Tibial nerve (tissue), 3 donors: Measurements from ENCODE around the gene ICAM5.

Experiments used
- CTCF ChIP-seq, 5 experiments: fragments of 200-600 bp in 3 of 5; fragments of 450-650 bp in 2 of 5; sonication (generic) in 3 of 5; IDR thresholded peaks; one replicate each; pipeline ENCODE4 v1.5.1; 2016 to 2019; ENCODE audit warnings: antibody characterized with exemption in 5 of 5, mild to moderate bottlenecking in 3 of 5, moderate library complexity in 2 of 5
- POLR2A ChIP-seq, 2 donors: fragments of 450-650 bp; IDR thresholded peaks; one replicate each; pipeline ENCODE4 v1.6.1; 2017; ENCODE audit warnings: antibody characterized with exemption in 2 of 2, mild to moderate bottlenecking in 2 of 2, moderate library complexity in 2 of 2

- TF ChIP-seq CTCF (IDR thresholded peaks at IDR 0.05), result no peak
- TF ChIP-seq POLR2A (IDR thresholded peaks at IDR 0.05), result no peak
These were observed 15.5 kb downstream of the ICAM5 start for GRCh38 chr19:10305139-10305806.
